IMR-90 (cell line): Measurements from ENCODE around the gene SCAMP2. TPM values are rescaled to one million over a fixed set of nuclear protein-coding genes. Genes with fewer than 3 reads are reported as not detected.

Source experiments
- ATAC-seq: fragments of 200-7000 bp; cut with Tn5 transposase; 2 replicates; pipeline ENCODE4 v1.9.1; 2020; ENCODE audit warnings: low read depth, mild to moderate bottlenecking, moderate library complexity
- BruUV-seq: library from RNA; stranded (reverse); fragments of 400-500 nt; replicated peaks from 2 replicates; lab custom pipeline; 2021; lab: Mats Ljungman, UMichigan
- CTCF ChIA-PET: fragments of 300-600 bp; formaldehyde crosslinking; extraction: SDS; loops from one replicate; lab custom pipeline; 2021; ENCODE audit warnings: antibody characterized with exemption; lab: Yijun Ruan, JAX
- POLR2A ChIA-PET: fragments of 300-600 bp; sonication (Branson Sonifier 250); formaldehyde crosslinking; loops from one replicate; lab custom pipeline; 2022; ENCODE audit warnings: antibody characterized with exemption; ENCODE audit not compliant: unreplicated experiment; lab: Charles Lee
- DNase-seq: peaks from one replicate; pipeline ENCODE4 v3.0.0; 2013
- H2AFZ ChIP-seq: replicated peaks from 2 replicates; pipeline ENCODE3; 2013; ENCODE audit warnings: low read length, mild to moderate bottlenecking; ENCODE audit not compliant: poor library complexity
- H2AK5ac ChIP-seq: 2 replicates; pipeline ENCODE4 v1.6.1; 2013; ENCODE audit warnings: low read depth, low read length, inconsistent platforms
- H2AK9ac ChIP-seq: replicated peaks from 2 replicates; pipeline ENCODE3; 2013; ENCODE audit warnings: mild to moderate bottlenecking, low read depth, low read length, moderate library complexity; ENCODE audit not compliant: poor library complexity
- H2BK120ac ChIP-seq: 2 replicates; pipeline ENCODE4 v1.6.1; 2013; ENCODE audit warnings: low read depth, low read length, inconsistent platforms
- H2BK15ac ChIP-seq: 3 replicates; pipeline ENCODE4 v1.6.1; 2013; ENCODE audit warnings: low read depth, low read length, inconsistent platforms
- H2BK20ac ChIP-seq: 2 replicates; pipeline ENCODE4 v1.6.1; 2013; ENCODE audit warnings: low read depth, mild to moderate bottlenecking, inconsistent platforms, low read length, moderate library complexity
- H2BK5ac ChIP-seq: 2 replicates; pipeline ENCODE4 v1.6.1; 2013; ENCODE audit warnings: mild to moderate bottlenecking, low read depth, low read length, inconsistent platforms; ENCODE audit not compliant: poor library complexity, severe bottlenecking
- H3K14ac ChIP-seq: replicated peaks from 2 replicates; pipeline ENCODE4 v1.6.1; 2013; ENCODE audit warnings: low read depth, low read length, inconsistent platforms
- H3K18ac ChIP-seq: 2 replicates; pipeline ENCODE4 v1.6.1; 2013; ENCODE audit warnings: low read depth, low read length, control low read depth
- H3K23ac ChIP-seq: 2 replicates; pipeline ENCODE4 v1.6.1; 2013; ENCODE audit warnings: low read depth, low read length, inconsistent platforms
- H3K27ac ChIP-seq: 2 replicates; pipeline ENCODE4 v1.5.1; 2013; ENCODE audit warnings: mild to moderate bottlenecking, control low read depth, low read length; ENCODE audit not compliant: insufficient read depth
- H3K27me3 ChIP-seq: 2 replicates; pipeline ENCODE4 v1.6.1; 2013; ENCODE audit warnings: low read length; ENCODE audit not compliant: control insufficient read depth, insufficient read depth
- H3K36me3 ChIP-seq: 2 replicates; pipeline ENCODE4 v1.6.1; 2013; ENCODE audit warnings: low read length, mixed read lengths; ENCODE audit not compliant: control insufficient read depth, insufficient read depth
- H3K4ac ChIP-seq: 2 replicates; pipeline ENCODE4 v1.6.1; 2013; ENCODE audit warnings: low read depth, low read length, inconsistent platforms
- H3K4me1 ChIP-seq: 2 replicates; pipeline ENCODE4 v1.6.1; 2013; ENCODE audit warnings: low read length, mixed read lengths; ENCODE audit not compliant: control insufficient read depth, insufficient read depth
- H3K4me2 ChIP-seq: 2 replicates; pipeline ENCODE4 v1.6.1; 2013; ENCODE audit warnings: low read depth, mild to moderate bottlenecking, control low read depth, low read length, moderate library complexity
- H3K4me3 ChIP-seq: 2 replicates; pipeline ENCODE4 v1.5.1; 2013; ENCODE audit warnings: low read depth, mild to moderate bottlenecking, control low read depth, low read length, moderate library complexity; ENCODE audit not compliant: insufficient read depth
- H3K56ac ChIP-seq: 2 replicates; pipeline ENCODE4 v1.6.1; 2013; ENCODE audit warnings: low read length, inconsistent platforms; ENCODE audit not compliant: insufficient read depth; ENCODE audit errors: extremely low read depth
- H3K79me1 ChIP-seq, 2 experiments: 2 replicates each; pipeline ENCODE4 v1.6.1; 2013; ENCODE audit warnings: low read length in 2 of 2, inconsistent platforms in 1 of 2, low read depth in 1 of 2
- H3K9ac ChIP-seq: 2 replicates; pipeline ENCODE4 v1.6.1; 2013; ENCODE audit warnings: low read depth, low read length, control low read depth
- H3K9me1 ChIP-seq: 2 replicates; pipeline ENCODE4 v1.6.1; 2013; ENCODE audit warnings: low read length, inconsistent platforms; ENCODE audit not compliant: insufficient read depth
- H3K9me3 ChIP-seq: 2 replicates; pipeline ENCODE4 v1.6.1; 2013; ENCODE audit warnings: low read length; ENCODE audit not compliant: control insufficient read depth, insufficient read depth
- H4K20me1 ChIP-seq: 2 replicates; pipeline ENCODE4 v1.6.1; 2013; ENCODE audit warnings: low read length, inconsistent platforms; ENCODE audit not compliant: insufficient read depth
- H4K5ac ChIP-seq: 2 replicates; pipeline ENCODE4 v1.6.1; 2013; ENCODE audit warnings: mild to moderate bottlenecking, low read depth, low read length, control low read depth
- H4K8ac ChIP-seq, 2 experiments: 2 replicates each; pipeline ENCODE4 v1.6.1; 2013; ENCODE audit warnings: low read depth in 2 of 2, low read length in 2 of 2, control low read depth in 1 of 2, inconsistent platforms in 1 of 2
- H4K91ac ChIP-seq: 2 replicates; pipeline ENCODE4 v1.6.1; 2013; ENCODE audit warnings: low read depth, low read length, inconsistent platforms; ENCODE audit not compliant: insufficient read depth
- BHLHE40 ChIP-seq: fragments of 150-350 bp; IDR thresholded peaks from 2 replicates; pipeline ENCODE4 v1.6.1; 2016; ENCODE audit warnings: mild to moderate bottlenecking, low read depth, low read length
- CEBPB ChIP-seq: IDR thresholded peaks from 2 replicates; pipeline ENCODE4 v1.6.1; 2012; ENCODE audit warnings: low read depth, low read length, improper control_type of control experiment
- CHD1 ChIP-seq: IDR thresholded peaks from 2 replicates; pipeline ENCODE4 v1.6.1; 2012; ENCODE audit warnings: low read depth, low read length, improper control_type of control experiment
- CTCF ChIP-seq: conservative IDR thresholded peaks from 2 replicates; pipeline ENCODE4 v1.5.1; 2012; ENCODE audit warnings: mild to moderate bottlenecking, low read depth, low read length, improper control_type of control experiment
- ELK1 ChIP-seq: fragments of 150-350 bp; IDR thresholded peaks from 2 replicates; pipeline ENCODE4 v1.6.1; 2016; ENCODE audit warnings: low read depth, mild to moderate bottlenecking, low read length, moderate library complexity, borderline replicate concordance
- FOS ChIP-seq: fragments of 150-350 bp; IDR thresholded peaks from 2 replicates; pipeline ENCODE4 v1.6.1; 2016; ENCODE audit warnings: low read depth, low read length
- MAFK ChIP-seq: IDR thresholded peaks from 2 replicates; pipeline ENCODE4 v1.6.1; 2012; ENCODE audit warnings: low read depth, low read length, improper control_type of control experiment
- MAZ ChIP-seq: IDR thresholded peaks from 2 replicates; pipeline ENCODE4 v1.6.1; 2012; ENCODE audit warnings: low read depth, mild to moderate bottlenecking, low read length, improper control_type of control experiment, moderate library complexity, borderline replicate concordance
- MXI1 ChIP-seq: IDR thresholded peaks from 2 replicates; pipeline ENCODE4 v1.6.1; 2012; ENCODE audit warnings: low read depth, mild to moderate bottlenecking, low read length, moderate library complexity, borderline replicate concordance
- NFE2L2 ChIP-seq: fragments of 150-350 bp; IDR thresholded peaks from 2 replicates; pipeline ENCODE4 v1.6.1; 2016; ENCODE audit warnings: low read depth, mild to moderate bottlenecking, low read length
- POLR2A ChIP-seq: IDR thresholded peaks from 2 replicates; pipeline ENCODE4 v1.6.1; 2012; ENCODE audit warnings: mild to moderate bottlenecking, low read depth, low read length
- RAD21 ChIP-seq: IDR thresholded peaks from 2 replicates; pipeline ENCODE4 v1.6.1; 2012; ENCODE audit warnings: low read length, improper control_type of control experiment
- RCOR1 ChIP-seq: IDR thresholded peaks from 2 replicates; pipeline ENCODE4 v1.6.1; 2012; ENCODE audit warnings: mild to moderate bottlenecking, low read length, improper control_type of control experiment; ENCODE audit not compliant: insufficient replicate concordance
- RFX5 ChIP-seq: IDR thresholded peaks from 2 replicates; pipeline ENCODE4 v1.8.0; 2012; ENCODE audit warnings: low read depth, mild to moderate bottlenecking, low read length, moderate library complexity
- USF2 ChIP-seq: fragments of 150-350 bp; IDR thresholded peaks from 2 replicates; pipeline ENCODE4 v1.6.1; 2017; ENCODE audit warnings: mild to moderate bottlenecking, antibody characterized with exemption, low read length, low read depth
- WGBS, 2 experiments: methylation state at CpG; one replicate each; pipeline versions ENCODE4 v1.1.5 to v1.1.7; 2013; ENCODE audit warnings: missing lambda C conversion rate in 2 of 2; ENCODE audit not compliant: insufficient read length in 1 of 2; ENCODE audit errors: extremely low coverage in 2 of 2; 5-methylcytosine and 5-hydroxymethylcytosine counted together
- dilution Hi-C: fragments of 300-500 bp; cut with HindIII; formaldehyde crosslinking; loops from one replicate; pipeline ENCODE4 v1.14.3; 2018; ENCODE audit warnings: low sequenced_read_pairs; ENCODE audit not compliant: unreplicated experiment
- in situ Hi-C: fragments of 300-500 bp; cut with MboI; formaldehyde crosslinking; loops from 3 replicates; pipeline ENCODE4 v1.14.3; 2019; ENCODE audit warnings: low sequenced_read_pairs, inconsistent platforms, mixed read lengths
- intact Hi-C: fragments of 100-400 bp; cut with micrococcal nuclease; formaldehyde crosslinking; loops from 2 replicates; pipeline ENCODE4 v1.10.0; 2022
- polyA plus RNA-seq, 3 experiments: library from polyadenylated mRNA; depleted of rRNA; stranded (reverse); fragments of >200 nt; gene quantifications; 2 replicates each; pipeline ENCODE4 v1.2.3, GENCODE V29; 2012; ENCODE audit warnings: low replicate concordance in 1 of 3
- total RNA-seq: library from RNA; depleted of rRNA; stranded (reverse); fragments of >200 nt; gene quantifications from 2 replicates; pipeline ENCODE4 v1.2.3, GENCODE V29; 2012

SCAMP2 gene
- total and polyA plus RNA-seq, 2 of the 4 experiments (the other 2 are of a cell fraction), result 25.8 to 111 TPM

GRCh38 chr15:74799856-74800558 is 73.2 kb downstream of the SCAMP2 start:
- dilution Hi-C loops, result no loop called here
- peak; percentile 93 for TF ChIP-seq CTCF
- no peak for TF ChIP-seq MAFK
- no peak for TF ChIP-seq RFX5
- TF ChIP-seq POLR2A, result 0 out of 2 replicates have a peak, but pooled peaks have one; percentile 28
- TF ChIP-seq ELK1, result no peak
- peak; percentile 89 for TF ChIP-seq RAD21
- no peak for TF ChIP-seq CEBPB
- no peak for TF ChIP-seq FOS
- TF ChIP-seq NFE2L2, result no peak
- TF ChIP-seq RCOR1, result no peak
- TF ChIP-seq BHLHE40, result no peak
- TF ChIP-seq MAZ, result peak; percentile 83
- TF ChIP-seq USF2, result no peak
- no peak for TF ChIP-seq MXI1
- no peak for TF ChIP-seq CHD1

More at GRCh38 chr15:74799856-74800558, 73.2 kb downstream of the SCAMP2 start:
- H3K56ac ChIP-seq, result no peak overlapping the region
- CTCF ChIA-PET, result interaction anchor here (0.5 to 0.9 kb wide), 2 partner anchors 29 to 142 kb away, joined by 3 to 4 read pairs; no protein-coding TSS in a partner anchor
- H3K14ac ChIP-seq, result no peak overlapping the region
- H3K18ac ChIP-seq, result no peak overlapping the region
- no peaks in the 10 kb centered on the region for H3K9me3 ChIP-seq
- no peak overlapping the region for H3K4ac ChIP-seq
- H2AK9ac ChIP-seq, result peak overlapping the region; percentile 97
- no peak overlapping the region for H2BK15ac ChIP-seq
- DNase-seq, result peak; percentile 52
- peaks cover 7% of the 10 kb centered on the region; the same call in 1 of the 2 replicates for H3K9me1 ChIP-seq
- H4K20me1 ChIP-seq, result peaks cover 52% of the 10 kb centered on the region
- no peak overlapping the region for H3K4me3 ChIP-seq
- POLR2A ChIA-PET, result no interaction called here
- no peak overlapping the region for H2BK5ac ChIP-seq
- H3K9ac ChIP-seq, result no peak overlapping the region
- no peak overlapping the region for H2BK120ac ChIP-seq
- H4K5ac ChIP-seq, result no peak overlapping the region
- H2AFZ ChIP-seq, result peak overlapping the region; percentile 57
- H4K8ac ChIP-seq, result no peak overlapping the region
- H4K91ac ChIP-seq, result no peak overlapping the region
- WGBS, 2 experiments, result 61% methylated on average over 9 of the region's 18 CpGs; no CpG with 5 or more reads in 1 of the 2 experiments
- no peak overlapping the region for H3K4me2 ChIP-seq
- no TSS peak for BruUV-seq
- H3K36me3 ChIP-seq, result peaks cover 46% of the 10 kb centered on the region
- ATAC-seq, result peak; percentile 99
- intact Hi-C loops, result loop anchor here (1.0 kb wide), 1 partner anchor 29 kb away; no protein-coding TSS in a partner anchor
- no peak overlapping the region for H3K23ac ChIP-seq
- H2BK20ac ChIP-seq, result no peak overlapping the region
- H3K27me3 ChIP-seq, result no peaks in the 10 kb centered on the region
- in situ Hi-C loops, result no loop called here
- peak overlapping the region; percentile 91; the same call in 1 of the 2 replicates for H2AK5ac ChIP-seq
- no peak overlapping the region for H3K27ac ChIP-seq
- H3K79me1 ChIP-seq, result peaks cover 3 to 59% of the 10 kb centered on the region in 2 experiments
- H3K4me1 ChIP-seq, result peaks cover 2% of the 10 kb centered on the region; the same call in 1 of the 2 replicates
